Measurements from ENCODE around the gene CYTH1. TPM values are rescaled to one million over a fixed set of nuclear protein-coding genes. Genes with fewer than 3 reads are reported as not detected.
A peak's percentile ranks its signal among the peaks of the same experiment; 100 is the strongest.

CYTH1 gene
- total RNA-seq, 1 experiment from 2014 or later = 34.3 TPM

- Histone ChIP-seq H3K9ac (ENCODE audit: low read length) (no peak overlapping the region), H3K4me3 (replicated peaks in 1 of 2; ENCODE audit: low read depth in 1 of 2, low read length in 2 of 2) (no peak overlapping the region), H3K4me1 (ENCODE audit: control insufficient read depth in 1 of 2, insufficient read depth in 2 of 2, low read length in 2 of 2) (peaks cover 12 to 25% of the 10 kb centered on the region in 2 experiments), H3K27ac (ENCODE audit: low read depth, low read length) (no peak overlapping the region), H2AFZ (ENCODE audit: low read depth, low read length, poor library complexity, severe bottlenecking) (no peak overlapping the region), H4K20me1 (ENCODE audit: insufficient read depth) (no peaks in the 10 kb centered on the region; the same call in 1 of the 2 replicates), H3K36me3 (ENCODE audit: control insufficient read depth in 1 of 2, insufficient read depth in 2 of 2, low read length in 2 of 2) (no peaks in the 10 kb centered on the region), H3K9me2 (ENCODE audit: insufficient read depth) (no peaks in the 10 kb centered on the region), H3K9me3 (ENCODE audit: control insufficient read depth in 1 of 2, insufficient read depth in 1 of 2, low read depth in 1 of 2, low read length in 2 of 2) (no peaks in the 10 kb centered on the region), H3K4me2 (ENCODE audit: low read length) (peak overlapping the region; percentile 18; the same call in 1 of the 2 replicates), H3K27me3 (ENCODE audit: insufficient read depth, low read length) (no peaks in the 10 kb centered on the region), H3K79me2 (ENCODE audit: insufficient read depth, low read length) (peaks cover 44% of the 10 kb centered on the region)
- intact Hi-C loops (cut with micrococcal nuclease) = no loop called here
- ATAC-seq (no peak), DNase-seq (ENCODE audit: low read depth, low spot score) (no peak)
- CTCF ChIA-PET = no interaction called here
- BruUV-seq (replicated peaks) = no TSS peak
- RAD21 ChIA-PET (ENCODE audit: low non-redundant PET in 1 of 2, low total read pairs in 2 of 2, uncharacterized antibody in 2 of 2, unreplicated experiment in 2 of 2) = no interaction called here
- POLR2A ChIA-PET = interaction anchor here (0.6 kb wide), 2 partner anchors 11 to 30 kb away, joined by 3 read pairs; no protein-coding TSS in a partner anchor
- no peak for TF ChIP-seq EZH2 (IDR thresholded peaks at IDR 0.05)
- TF ChIP-seq CTCF (IDR thresholded peaks at IDR 0.05 in 2 of 3, conservative IDR thresholded peaks at IDR 0.05 in 1 of 3; ENCODE audit: borderline replicate concordance in 1 of 3, insufficient read depth in 1 of 3, low read depth in 2 of 3, low read length in 2 of 3) = no peak
- TF ChIP-seq ZFX (IDR thresholded peaks at IDR 0.05) = no peak
- TF ChIP-seq ATF3 (IDR thresholded peaks at IDR 0.05) = no peak
- TF ChIP-seq ELF1 (IDR thresholded peaks at IDR 0.05; ENCODE audit: borderline replicate concordance, low read depth) = no peak
- TF ChIP-seq POLR2AphosphoS5 (IDR thresholded peaks at IDR 0.05; ENCODE audit: low read depth, low read length) = no peak
- no peak for TF ChIP-seq SRF (IDR thresholded peaks at IDR 0.05; ENCODE audit: low read depth)
- no peak for TF ChIP-seq ZNF274 (IDR thresholded peaks at IDR 0.05; ENCODE audit: low read depth, low read length)
- no peak for TF ChIP-seq RAD21 (IDR thresholded peaks at IDR 0.05; ENCODE audit: low read depth)
- no peak for TF ChIP-seq POLR2A (IDR thresholded peaks at IDR 0.05; ENCODE audit: borderline replicate concordance, extremely low read depth, insufficient read depth, insufficient read length)
- TF ChIP-seq SP1 (IDR thresholded peaks at IDR 0.05; ENCODE audit: low read depth) = no peak
- TF ChIP-seq EGR1 (IDR thresholded peaks at IDR 0.05; ENCODE audit: low read depth) = no peak
- no peak for TF ChIP-seq TCF7L2 (IDR thresholded peaks at IDR 0.05; ENCODE audit: borderline replicate concordance, extremely low read depth, insufficient read depth, insufficient read length)
- TF ChIP-seq CBX3 (IDR thresholded peaks at IDR 0.05; ENCODE audit: low read depth) = no peak
- TF ChIP-seq REST (IDR thresholded peaks at IDR 0.05; ENCODE audit: low read depth) = no peak
- TF ChIP-seq JUND (IDR thresholded peaks at IDR 0.05) = no peak
- TF ChIP-seq SIN3A (IDR thresholded peaks at IDR 0.05; ENCODE audit: low read depth) = no peak
- TF ChIP-seq EZH2phosphoT487 (IDR thresholded peaks at IDR 0.05; ENCODE audit: borderline replicate concordance) = no peak
Observed at GRCh38 chr17:78766743-78767294, 15.3 kb downstream of the CYTH1 start.

Measured in HCT116 (cell line).